ENCODE data around the gene KANK2.
"Not testable (repeated sequence)": the region's sequence is repeated elsewhere in the genome, so short reads cannot be mapped to it uniquely, and the experiment has no call there.

Gene KANK2

DNA sequence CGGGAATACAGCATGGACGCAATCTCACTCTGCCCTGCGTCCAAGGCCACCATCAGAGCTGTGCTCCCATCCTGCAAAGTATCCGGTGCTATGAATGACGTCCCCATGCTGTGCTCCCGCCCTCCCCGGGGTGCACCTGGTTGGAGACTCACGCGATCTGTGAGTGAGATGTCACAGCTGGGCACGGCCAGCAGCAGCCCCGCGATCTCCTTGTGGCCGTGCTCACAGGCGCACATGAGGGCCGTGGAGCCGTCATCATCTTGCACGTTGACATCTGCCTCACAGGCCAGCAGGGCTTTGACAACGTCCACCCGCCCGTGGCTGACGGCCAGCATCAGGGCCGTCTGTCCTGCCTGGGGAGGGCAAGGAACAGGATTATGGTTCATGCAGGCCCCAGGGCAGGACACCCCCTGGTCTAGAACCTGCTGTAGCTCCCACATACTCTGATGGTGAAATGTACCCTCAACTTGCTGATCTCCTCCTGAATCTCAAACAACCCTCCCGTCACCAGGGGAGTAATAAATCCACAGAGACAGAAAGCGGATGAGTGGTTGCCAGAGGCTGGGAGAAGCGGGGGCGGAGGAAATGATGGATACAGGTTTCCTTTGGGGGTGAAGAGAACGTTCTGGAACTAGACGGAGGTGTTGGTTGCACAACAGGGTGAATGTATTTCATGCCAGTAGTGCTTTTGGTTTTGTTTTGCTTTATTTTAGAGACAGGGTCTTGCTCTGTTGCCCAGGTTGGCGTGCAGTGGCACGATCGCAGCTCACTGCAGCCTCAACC, 27.3 kb downstream of the KANK2 start:
- no peak for DNase-seq

DNA sequence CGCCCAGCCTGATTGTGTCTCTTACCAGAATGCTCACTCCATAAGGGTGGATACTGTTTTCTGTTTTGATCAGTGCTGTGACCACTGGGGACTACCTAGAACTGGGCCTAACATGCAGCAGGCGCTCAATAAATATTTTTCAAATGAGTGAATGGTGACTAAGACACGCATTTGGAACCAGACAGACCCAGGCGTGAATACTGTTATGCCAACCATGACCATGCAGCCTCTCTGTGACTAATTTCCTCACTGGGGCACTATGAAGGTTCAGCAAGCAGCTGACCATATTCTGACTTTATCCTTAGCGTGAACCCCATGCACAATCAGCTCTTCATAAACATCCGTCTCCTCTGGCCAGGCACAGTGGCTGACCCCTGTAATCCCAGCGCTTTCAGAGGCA, 28.8 kb downstream of the KANK2 start:
- DNase-seq, result no peak

DNA sequence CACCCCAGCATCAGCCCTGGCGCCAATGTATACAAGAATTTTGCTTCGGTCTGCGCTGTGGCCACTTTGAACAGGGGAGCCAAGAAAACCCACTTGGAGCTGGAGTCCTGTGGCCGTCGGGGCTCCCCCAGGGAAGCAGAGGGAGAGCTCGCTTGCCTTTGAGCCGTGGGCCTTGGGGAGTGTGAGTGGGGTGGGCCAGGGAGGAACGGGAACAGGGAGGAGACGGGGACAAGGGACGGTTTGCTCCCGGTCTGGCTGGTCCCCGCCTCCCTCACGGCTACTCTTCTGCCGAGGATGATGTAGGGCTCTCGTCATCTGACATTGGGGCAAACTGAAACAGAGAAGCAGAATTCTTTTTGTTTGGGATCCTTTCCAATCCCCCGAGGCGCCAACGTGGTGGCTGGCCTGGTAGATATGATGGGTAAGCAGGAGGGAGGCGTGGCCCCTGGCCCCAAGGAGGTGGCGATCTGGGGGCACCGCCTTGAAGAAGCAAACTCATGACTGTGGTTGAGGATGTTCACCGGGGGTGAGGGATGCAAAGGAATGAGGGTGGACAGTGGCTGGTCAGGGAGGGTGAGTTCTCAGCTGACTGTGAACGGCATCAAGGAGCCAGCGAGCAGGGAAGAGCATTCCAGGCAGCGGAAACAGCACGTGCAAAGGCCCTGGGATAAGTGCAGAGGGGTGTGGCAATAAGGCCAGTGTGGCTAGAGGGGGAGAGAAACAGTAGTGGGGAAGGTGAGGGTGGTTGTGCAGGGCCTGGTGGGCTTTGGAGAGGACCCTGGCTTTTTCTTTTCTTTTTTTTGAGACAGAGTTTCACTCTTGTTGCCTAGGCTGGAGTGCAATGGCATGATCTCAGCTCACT, 30.8 kb downstream of the KANK2 start:
- DNase-seq, result no peak

DNA sequence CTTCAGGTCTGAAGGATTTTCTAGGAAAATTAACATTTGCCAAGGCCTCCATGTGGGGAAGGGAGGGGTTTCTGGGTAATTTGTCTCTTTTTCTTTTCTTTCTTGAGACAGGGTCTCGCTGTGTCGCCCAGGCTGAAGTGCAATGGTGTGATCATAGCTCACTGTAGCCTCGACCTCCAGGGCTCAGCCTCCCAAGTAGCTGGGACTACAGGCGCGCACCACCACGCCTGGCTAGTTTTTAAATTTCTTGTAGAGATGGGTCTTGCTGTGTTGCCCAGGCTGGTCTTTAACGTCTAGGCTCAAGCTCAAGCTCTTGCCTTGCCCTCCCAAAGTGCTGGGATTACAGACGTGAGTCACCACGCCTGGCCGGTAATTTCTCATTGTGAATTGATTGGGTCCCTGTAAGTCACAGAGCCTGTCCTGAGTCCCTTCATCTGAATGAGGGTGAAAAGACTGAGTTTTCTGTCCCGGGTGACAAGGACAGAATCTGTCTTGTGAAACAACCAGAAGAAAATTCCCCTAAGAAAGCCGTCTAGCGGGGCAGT, 31.8 kb downstream of the KANK2 start:
- no peak for DNase-seq

DNA sequence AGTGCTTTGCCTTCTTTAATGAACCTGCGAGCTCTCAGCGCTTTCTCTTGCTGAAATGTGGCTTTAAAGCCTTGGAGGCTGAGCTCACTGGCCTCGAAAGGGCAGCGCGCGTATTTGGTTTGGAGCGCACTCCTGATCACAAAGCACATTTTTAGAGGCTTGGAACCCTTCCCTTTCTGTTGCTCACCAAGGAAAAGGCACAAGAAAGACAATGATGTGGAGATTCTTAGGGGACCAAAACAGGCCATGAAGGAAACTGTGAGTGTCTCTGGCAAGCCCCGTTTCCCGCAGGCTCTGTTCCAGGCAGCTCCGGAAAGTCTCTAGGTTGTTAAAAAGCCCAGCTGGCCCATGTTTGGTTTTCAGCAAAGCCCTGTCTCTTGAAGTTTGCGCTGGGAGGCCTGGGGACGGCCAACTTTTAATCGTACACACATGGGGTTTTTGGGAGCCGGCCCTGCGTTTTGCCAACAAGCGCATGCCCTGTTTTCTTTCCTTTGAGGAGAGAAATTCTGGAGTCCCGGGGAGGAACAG, 32.4 kb downstream of the KANK2 start:
- no peak for DNase-seq

DNA sequence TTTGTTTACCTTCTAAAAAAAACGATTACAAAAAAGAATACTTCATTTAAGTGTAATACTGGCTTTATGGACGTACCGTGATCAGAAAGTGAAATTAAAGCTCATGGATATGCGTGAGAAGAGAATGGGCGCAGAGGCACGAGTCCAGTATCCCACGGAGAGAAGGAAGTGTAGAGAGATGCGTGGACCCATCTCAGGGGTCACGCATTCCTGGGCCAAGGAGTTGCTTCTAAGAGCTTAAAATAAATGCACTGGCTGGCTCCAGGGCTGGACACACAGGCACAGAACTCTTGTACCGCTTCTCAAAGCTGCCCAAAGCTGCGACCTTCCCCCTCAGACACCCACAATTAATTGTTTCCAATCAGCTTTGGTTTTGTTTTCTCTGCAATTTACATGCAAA, 33.0 kb downstream of the KANK2 start:
- no peak for DNase-seq

DNA sequence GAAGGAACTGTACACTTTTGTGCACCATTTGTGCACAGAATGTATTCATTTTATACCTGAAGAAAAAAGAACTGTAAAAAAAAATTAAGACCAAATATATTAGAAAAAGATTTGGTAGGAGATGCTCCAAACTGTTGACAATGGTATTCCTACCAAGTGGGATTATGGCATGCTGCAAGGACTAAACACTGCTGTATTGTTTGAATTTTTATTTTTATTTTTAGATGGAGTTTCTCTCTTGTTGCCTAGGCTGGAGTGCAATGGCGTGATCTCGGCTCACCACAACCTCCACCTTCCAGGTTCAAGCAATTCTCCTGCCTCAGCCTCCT, 36.9 kb downstream of the KANK2 start:
- not testable (repeated sequence) for DNase-seq

DNA sequence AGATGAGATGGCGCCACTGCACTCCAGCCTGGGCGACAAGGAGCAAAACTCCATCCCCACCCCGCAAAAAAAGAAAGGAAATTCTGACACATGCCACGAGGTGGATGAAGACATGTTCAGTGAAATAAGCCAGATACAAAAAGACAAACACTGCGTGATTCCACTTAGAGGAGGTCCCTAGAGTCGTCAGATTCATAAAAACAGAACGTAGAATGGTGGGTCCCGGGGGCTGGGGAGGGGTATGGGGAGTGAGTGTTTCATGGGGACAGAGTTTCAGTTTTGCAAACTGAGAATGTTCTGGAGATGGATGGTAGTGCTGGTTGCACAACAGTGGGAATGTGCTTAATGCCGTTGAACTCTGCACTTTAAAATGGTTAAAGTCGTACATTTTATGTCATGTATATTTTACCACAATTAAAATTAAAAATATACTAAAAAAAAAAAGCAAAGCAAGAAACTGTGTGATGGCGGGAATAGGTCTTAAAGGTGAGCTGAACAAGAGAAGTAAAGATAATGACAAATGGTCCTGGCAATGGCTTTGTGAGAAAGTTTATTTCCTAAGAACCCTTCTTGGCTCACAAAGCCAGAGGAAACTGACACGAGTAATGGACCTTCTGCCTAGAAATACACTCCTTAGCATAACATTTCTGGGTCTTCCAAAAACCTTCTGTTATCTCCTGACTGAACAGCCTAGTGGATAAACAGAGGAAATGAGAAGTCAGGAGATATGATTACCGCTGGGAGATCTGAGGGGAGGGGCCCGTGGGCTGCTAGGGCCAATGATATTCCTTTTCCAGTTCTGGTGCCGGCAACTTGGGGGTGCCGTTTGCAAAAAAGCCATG, 37.5 kb downstream of the KANK2 start:
- DNase-seq, result no peak

DNA sequence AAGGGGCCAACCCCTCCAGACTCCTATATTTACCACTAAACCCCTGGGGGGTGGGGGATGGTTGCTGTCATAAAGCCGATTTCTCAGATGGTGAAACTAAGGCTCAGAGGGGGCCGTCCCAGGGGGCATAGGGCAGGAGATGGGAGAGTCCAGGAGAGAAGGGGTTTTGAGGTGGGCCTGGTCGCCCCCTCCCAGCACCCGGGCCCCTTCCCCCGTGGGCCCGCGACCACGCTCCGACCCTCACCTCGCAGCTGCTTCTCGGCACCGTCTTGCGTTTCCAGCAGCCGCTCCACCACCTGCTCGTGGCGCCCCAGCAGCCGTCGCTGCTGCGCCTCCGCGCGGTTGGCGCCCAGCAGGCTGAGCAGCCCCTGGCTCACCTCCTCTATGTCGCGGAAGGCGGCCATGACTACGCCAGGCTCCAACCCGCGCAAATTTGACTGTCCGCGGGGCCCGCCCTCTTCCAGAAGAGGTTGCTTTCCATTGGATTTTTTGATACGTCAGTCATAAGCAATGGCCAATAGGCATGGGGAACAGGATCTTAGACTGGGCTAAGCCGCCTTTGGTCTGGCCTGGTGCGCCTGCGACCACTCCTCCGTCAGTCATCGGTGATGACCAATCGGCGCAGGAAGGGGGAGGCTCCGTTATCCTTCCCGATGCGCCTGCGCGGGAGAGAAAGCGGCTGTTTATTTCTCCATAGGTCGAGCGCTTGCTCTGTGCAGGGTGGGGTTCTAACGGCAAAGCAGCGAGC, 41.8 kb downstream of the KANK2 start, which contains the start of gene SPC24:
SPC24 (minus strand) TSS at position 410 of the 748 bp plus-strand sequence; CDS start at position 404, 6 bp downstream.
- peak; percentile 93 for DNase-seq

DNA sequence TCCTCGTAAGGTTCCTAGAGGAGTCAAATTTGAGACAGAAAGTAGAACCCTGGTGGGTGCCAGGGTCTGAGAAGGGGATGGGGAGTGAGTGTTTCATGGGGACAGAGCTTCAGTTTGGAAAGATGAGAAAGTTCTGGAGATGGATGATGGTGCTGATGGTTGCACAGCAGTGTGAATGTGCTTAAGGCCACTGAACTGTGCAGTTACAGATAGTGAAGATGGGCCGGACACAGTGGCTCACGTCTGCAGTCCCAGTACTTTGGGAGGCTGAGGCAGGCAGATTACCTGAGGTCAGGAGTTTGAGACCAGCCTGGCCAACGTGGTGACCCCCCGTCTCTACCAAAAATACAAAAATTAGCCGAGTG, 42.7 kb downstream of the KANK2 start:
- no peak for DNase-seq

DNA sequence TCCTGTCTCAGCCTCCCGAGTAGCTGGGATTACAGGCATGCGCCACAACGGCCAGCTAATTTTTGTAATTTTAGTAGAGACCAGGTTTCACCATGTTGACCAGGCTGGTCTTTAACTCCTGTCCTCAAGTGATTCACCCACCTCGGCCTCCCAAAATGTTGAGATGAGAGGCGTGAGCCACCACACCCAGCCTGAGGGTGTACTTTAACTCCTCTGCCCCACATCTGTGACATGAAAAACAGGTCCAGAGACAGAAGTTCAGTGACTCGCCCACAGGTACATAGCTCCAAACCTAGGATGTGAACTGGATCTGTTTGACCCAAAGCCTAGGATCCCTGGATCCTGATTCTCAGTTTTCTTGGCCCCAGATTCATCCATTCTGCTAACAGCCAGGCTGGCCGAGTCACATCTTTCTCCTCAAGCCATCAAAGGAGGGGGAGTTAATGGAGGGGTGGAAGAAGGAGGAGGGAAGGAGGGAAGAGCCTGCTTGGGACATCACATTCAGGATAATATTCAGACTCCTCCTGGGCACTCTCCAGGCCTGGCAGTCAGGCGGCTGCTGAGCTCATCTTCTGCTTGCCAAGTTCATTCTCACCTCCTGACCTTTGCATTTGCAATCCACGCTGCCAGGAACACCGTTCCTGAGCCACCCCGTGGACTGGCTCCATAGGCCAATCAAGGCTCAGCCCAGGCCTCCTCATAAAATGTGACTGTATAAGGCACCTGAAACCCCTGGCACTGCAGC, 44.9 kb downstream of the KANK2 start:
- no peak for DNase-seq

DNA sequence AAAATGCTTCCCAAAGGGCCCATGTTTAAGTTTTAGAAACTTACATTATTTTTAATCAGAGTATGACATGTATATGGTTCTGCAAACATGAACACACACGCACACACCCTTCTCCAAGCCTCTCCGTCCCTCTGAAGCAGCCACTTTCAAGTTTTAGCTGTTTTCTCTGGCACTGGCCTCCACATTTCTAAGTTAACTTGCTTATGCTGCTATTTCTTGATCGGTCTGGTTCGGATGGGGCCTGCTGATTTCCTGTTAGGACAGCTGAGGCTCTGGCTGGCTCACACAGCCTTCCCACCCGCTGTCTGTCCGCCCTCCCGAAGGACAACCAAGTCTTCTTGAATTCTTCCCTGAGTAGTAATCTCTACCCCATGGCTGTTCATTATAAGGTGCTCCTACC, 46.2 kb downstream of the KANK2 start:
- DNase-seq, result no peak

DNA sequence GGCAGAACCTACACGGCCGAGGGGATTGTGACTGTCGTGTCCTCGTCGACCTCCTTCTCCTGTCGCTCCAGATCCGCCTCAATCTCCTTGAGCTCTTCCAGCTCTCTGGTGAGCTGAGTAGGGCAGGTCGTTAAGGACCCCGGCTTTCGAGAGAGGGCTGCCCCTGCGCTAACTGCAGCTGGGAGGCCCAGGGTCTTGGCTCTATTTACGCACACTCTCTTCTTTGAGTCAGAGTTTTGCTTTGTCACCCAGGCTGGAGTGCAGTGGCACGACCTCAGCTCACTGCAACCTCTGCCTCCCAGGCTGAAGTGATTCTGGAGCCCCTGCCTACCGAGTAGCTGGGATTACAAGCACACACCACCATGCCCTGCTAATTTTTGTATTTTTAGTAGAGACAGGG, 49.3 kb downstream of the KANK2 start:
- no peak for DNase-seq

DNA sequence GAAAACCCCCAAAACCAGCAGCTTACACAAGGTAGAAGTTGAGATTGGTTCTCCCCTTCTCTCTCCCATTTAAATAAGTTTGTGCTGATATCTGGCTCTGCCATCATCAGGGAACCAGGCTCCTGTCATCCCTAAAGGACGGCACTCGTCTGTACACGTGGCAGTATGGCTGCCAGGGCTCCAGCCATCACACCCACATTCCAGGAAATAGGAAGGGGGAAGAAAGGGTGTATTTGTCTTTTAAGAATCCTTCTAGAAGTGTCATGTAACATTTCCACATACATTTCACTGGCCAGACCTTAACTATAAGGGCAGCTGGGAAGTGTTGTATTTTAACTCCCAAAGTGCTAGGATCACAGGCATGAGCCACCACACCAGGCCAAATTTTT, 51.8 kb downstream of the KANK2 start:
- DNase-seq, result no peak

DNA sequence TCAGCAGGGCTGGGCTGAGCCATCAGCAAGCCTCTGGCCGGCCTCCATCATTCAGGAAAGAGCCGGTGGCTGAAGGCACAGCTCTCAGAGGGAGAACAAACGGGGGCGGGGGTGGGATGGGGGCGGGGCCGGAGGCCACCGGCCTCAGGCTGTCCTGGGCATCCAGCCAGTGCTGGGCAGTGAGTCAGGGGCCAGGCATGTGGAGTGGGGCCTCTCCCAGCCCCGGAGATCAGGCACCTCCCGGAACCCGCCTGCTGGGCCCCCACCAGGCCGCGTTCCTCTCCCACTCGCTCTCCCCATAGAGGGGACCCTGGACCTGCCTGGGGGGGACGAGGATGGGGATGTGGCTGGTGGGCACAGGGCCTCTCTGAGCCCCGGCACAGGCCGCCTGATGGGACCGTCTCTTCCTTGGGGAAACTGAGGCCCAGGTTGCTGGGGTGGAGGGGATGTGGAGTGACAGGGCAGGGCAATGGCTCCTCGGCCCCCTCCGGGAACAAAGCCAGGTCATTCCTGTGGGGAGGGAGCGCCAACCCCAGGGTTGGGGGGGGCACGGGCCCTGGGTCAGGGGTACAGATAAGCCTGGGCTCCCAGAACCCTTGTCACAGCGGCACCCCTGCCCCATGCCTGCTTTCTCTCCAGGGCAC, 54.7 kb downstream of the KANK2 start:
- no peak for DNase-seq

DNA sequence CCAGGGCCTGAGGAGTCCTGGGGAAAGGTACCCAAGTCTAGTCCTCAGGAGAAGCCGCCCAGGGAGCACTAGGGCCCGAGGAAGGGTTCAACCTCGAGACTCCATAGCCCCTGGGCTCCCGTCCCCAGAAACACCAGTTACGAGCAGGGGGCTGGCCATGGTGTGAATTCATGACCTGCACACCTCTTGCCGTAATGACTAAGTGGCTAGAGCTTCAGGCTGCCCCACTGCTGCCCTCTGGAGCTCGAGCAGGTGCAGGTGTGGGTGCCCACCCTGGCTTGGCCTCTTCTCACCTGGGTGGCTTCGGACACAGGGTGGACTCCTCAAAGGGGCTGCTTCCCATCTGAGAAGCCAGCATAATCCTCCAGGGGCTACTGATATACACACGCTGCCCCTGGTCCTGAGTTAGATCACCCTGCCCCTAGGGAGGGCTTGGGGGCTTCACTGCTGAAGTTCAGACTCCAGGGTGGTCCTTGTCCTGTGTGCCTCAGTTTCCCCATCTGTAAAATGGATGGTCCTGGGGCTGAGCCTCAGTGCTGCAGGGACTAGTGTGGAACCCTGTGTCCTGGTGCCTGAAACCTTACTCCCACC, 55.3 kb downstream of the KANK2 start:
- DNase-seq, result no peak

DNA sequence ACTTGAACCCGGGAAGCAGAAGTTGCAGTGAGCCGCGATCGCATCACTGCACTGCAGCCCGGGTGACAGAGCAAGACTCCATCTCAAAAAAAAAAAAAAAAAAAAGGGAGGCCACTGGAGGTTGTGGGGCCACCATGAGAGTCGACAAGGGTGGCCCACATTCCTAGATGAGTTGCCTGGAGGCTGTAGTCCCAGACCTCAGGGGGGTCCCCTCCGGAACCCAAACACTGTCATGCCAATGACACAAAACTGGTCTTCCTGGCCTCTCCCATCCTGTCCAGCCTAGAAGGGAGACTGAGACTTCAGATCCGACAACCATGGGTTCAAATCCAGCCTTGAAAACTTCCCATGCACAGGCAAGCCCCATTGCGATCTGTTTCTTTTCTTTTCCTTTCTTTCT, 56.4 kb downstream of the KANK2 start:
- DNase-seq, result no peak

DNA sequence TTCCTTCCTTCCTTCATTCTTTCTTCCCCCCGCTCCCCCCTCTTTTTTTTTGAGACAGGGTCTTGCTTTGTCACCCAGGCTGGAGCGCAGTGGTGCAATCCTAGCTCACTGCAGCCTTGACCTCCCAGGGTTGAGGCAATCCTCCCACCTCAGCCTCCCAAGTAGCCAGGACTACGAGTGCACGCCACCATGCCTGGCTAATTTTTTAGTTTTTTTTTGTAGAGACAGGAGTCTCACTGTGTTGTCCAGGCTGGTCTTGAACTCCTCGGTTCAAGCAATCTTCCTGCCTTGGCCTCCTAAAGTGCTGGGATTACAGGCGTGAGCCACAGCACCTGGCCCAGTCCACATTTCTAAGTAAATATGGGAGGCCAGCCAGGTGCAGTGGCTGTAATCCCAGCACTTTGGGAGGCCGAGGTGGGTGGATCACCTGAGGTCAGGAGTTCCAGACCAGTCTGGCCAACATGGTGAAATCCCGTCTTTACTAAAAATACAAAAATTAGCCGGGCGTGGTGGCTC, 57.3 kb downstream of the KANK2 start:
- not testable (repeated sequence) for DNase-seq

DNA sequence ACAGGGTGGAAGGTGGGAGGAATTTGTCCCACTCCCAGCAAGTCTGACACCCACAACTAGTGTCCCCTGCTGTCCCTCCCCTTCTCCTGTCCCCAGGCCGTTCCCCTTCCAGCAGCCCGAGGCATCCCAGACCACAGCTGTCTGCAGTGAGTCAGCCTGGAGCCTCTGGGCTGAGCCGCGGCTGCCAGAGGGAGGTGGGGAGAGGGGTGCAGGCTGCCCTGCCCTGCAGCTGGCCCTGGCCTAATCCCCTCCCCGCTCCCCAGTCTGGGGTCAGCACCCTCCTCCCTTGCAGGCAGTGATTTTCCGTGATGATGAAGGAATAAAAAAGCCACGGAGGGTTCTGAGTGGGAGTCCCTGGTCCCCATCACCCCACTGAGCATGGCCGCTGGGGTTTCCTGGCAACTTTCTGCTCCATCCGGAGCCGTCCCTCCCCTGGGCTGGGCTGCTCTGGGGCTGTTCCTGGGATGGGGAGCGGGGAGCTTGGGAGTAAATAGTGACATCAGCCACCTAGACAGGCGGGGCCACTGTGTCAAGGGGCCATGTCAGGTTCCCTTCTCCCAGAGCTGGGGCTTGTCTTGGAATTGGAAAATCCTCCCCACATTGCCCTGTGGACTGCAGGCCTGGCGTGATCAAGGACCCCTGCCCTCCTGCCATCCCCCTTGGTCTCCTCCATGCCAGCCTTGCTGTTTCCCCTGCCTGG, 58.6 kb downstream of the KANK2 start:
- DNase-seq, result no peak

Measured in NCI-H2081 treated with DMSO at 0.1 percent for 48 hours (cell line).